HCT116 (cell line): ENCODE measurements around the gene ACSS1. TPM values are rescaled to one million over a fixed set of nuclear protein-coding genes. Genes with fewer than 3 reads are reported as not detected.

Experiments used
- ATAC-seq: fragments of 200-7000 bp; cut with Tn5 transposase; 2 replicates; pipeline ENCODE4 v1.9.1; 2020; ENCODE audit warnings: mild to moderate bottlenecking, moderate library complexity
- BruUV-seq: library from RNA; stranded (reverse); fragments of 400-500 nt; replicated peaks from 2 replicates; lab custom pipeline; 2021; lab: Mats Ljungman, UMichigan
- CTCF ChIA-PET: fragments of 300-600 bp; sonication (Branson Sonifier 250); formaldehyde crosslinking; loops from one replicate; lab custom pipeline; 2021; ENCODE audit warnings: antibody characterized with exemption; lab: Charles Lee
- POLR2A ChIA-PET: fragments of 300-600, 350-600 bp; sonication (Branson Sonifier 250); formaldehyde crosslinking; loops from one replicate; lab custom pipeline; 2021; ENCODE audit warnings: antibody characterized with exemption; lab: Charles Lee
- RAD21 ChIA-PET, 2 experiments: fragments of 300-600 bp; sonication (Branson Sonifier 250); formaldehyde crosslinking; loops; one replicate each; lab custom pipeline; 2023; ENCODE audit warnings: low total read pairs in 2 of 2; ENCODE audit not compliant: uncharacterized antibody in 2 of 2, unreplicated experiment in 2 of 2, low non-redundant PET in 1 of 2; lab: Charles Lee
- DNase-seq: peaks from one replicate; pipeline ENCODE4 v3.0.0-alpha.2; 2010; ENCODE audit warnings: low read depth, low spot score
- H2AFZ ChIP-seq: fragments of 200-600 bp; shearing (Covaris generic), sonication (generic); 2 replicates; pipeline ENCODE4 v1.6.1; 2017; ENCODE audit warnings: low read depth, mixed run types, mixed read lengths, antibody characterized with exemption, low read length; ENCODE audit not compliant: poor library complexity, severe bottlenecking
- H3K27ac ChIP-seq: 2 replicates; pipeline ENCODE4 v1.5.1; 2012; ENCODE audit warnings: low read depth, low read length
- H3K27me3 ChIP-seq: fragments of 200-600 bp; sonication (generic); 2 replicates; pipeline ENCODE4 v1.6.1; 2016; ENCODE audit warnings: mixed run types, low read length, mixed read lengths; ENCODE audit not compliant: insufficient read depth
- H3K36me3 ChIP-seq, 2 experiments: fragments of 200-500 bp in 1 of 2; fragments of 200-600 bp in 1 of 2; sonication (Bioruptor generic) in 1 of 2; sonication (generic) in 1 of 2; 2 replicates each; pipeline versions ENCODE4 v1.5.1 to v1.6.1; 2014 to 2016; ENCODE audit warnings: low read length in 2 of 2, inconsistent platforms in 1 of 2, mixed read lengths in 1 of 2, mixed run types in 1 of 2; ENCODE audit not compliant: insufficient read depth in 2 of 2, control insufficient read depth in 1 of 2
- H3K4me1 ChIP-seq, 2 experiments: fragments of 200-600 bp in 1 of 2; sonication (generic) in 1 of 2; 2 replicates each; pipeline versions ENCODE4 v1.5.1 to v1.6.1; 2012 to 2017; ENCODE audit warnings: low read length in 2 of 2, inconsistent platforms in 1 of 2, mild to moderate bottlenecking in 1 of 2, mixed read lengths in 1 of 2, mixed run types in 1 of 2, moderate library complexity in 1 of 2; ENCODE audit not compliant: insufficient read depth in 2 of 2, control insufficient read depth in 1 of 2
- H3K4me2 ChIP-seq: fragments of 200-600 bp; sonication (generic); 2 replicates; pipeline ENCODE4 v1.6.1; 2017; ENCODE audit warnings: mixed run types, low read length, mixed read lengths
- H3K4me3 ChIP-seq, 2 experiments: fragments of 200-600 bp in 1 of 2; sonication (generic) in 1 of 2; replicated peaks in 1 of 2; 2 replicates each; pipeline ENCODE4 v1.5.1; 2011 to 2016; ENCODE audit warnings: low read length in 2 of 2, control low read depth in 1 of 2, low read depth in 1 of 2, mild to moderate bottlenecking in 1 of 2, mixed read lengths in 1 of 2, mixed run types in 1 of 2
- H3K79me2 ChIP-seq: fragments of 200-600 bp; sonication (generic); 2 replicates; pipeline ENCODE4 v1.6.1; 2017; ENCODE audit warnings: mild to moderate bottlenecking, mixed run types, low read length, moderate library complexity, mixed read lengths; ENCODE audit not compliant: insufficient read depth
- H3K9ac ChIP-seq: fragments of 200-600 bp; sonication (generic); 2 replicates; pipeline ENCODE4 v1.6.1; 2016; ENCODE audit warnings: low read length, mixed read lengths
- H3K9me2 ChIP-seq: fragments of 200-600 bp; sonication (generic), shearing (Covaris generic); 2 replicates; pipeline ENCODE4 v1.6.1; 2017; ENCODE audit warnings: mixed run types, mild to moderate bottlenecking, moderate library complexity; ENCODE audit not compliant: insufficient read depth
- H3K9me3 ChIP-seq, 2 experiments: fragments of 200-500 bp in 1 of 2; fragments of 200-600 bp in 1 of 2; sonication (Bioruptor generic) in 1 of 2; sonication (generic) in 1 of 2; 2 replicates each; pipeline ENCODE4 v1.6.1; 2014 to 2017; ENCODE audit warnings: low read length in 2 of 2, mixed read lengths in 2 of 2, inconsistent platforms in 1 of 2, low read depth in 1 of 2, mild to moderate bottlenecking in 1 of 2, mixed run types in 1 of 2, moderate library complexity in 1 of 2; ENCODE audit not compliant: control insufficient read depth in 1 of 2, insufficient read depth in 1 of 2
- H4K20me1 ChIP-seq: fragments of 200-600 bp; sonication (generic), shearing (Covaris generic); 2 replicates; pipeline ENCODE4 v1.6.1; 2017; ENCODE audit warnings: mixed run types, mild to moderate bottlenecking, moderate library complexity; ENCODE audit not compliant: insufficient read depth
- EGR1 ChIP-seq: IDR thresholded peaks from 2 replicates; pipeline ENCODE4 v1.6.1; 2012; ENCODE audit warnings: low read depth
- ELF1 ChIP-seq: IDR thresholded peaks from 2 replicates; pipeline ENCODE4 v1.6.1; 2012; ENCODE audit warnings: low read depth, borderline replicate concordance
- REST ChIP-seq: IDR thresholded peaks from 2 replicates; pipeline ENCODE4 v1.6.1; 2012; ENCODE audit warnings: low read depth
- YY1 ChIP-seq: IDR thresholded peaks from 2 replicates; pipeline ENCODE4 v1.6.1; 2011; ENCODE audit warnings: low read length, low read depth, moderate library complexity, mild to moderate bottlenecking; ENCODE audit not compliant: insufficient replicate concordance; ENCODE audit errors: extremely low read depth
- ZFX ChIP-seq: fragments of 450-650 bp; IDR thresholded peaks from 2 replicates; pipeline ENCODE4 v1.6.1; 2017
- intact Hi-C: fragments of 100-400 bp; cut with micrococcal nuclease; formaldehyde crosslinking; loops from 2 replicates; pipeline ENCODE4 v1.10.0; 2022
- total RNA-seq: library from RNA; stranded (reverse); gene quantifications from one replicate; pipeline ENCODE4 v1.2.1, GENCODE V29; 2021; ENCODE audit not compliant: unreplicated experiment

Gene ACSS1
- total RNA-seq, 1 experiment from 2014 or later = 0.27 TPM

GRCh38 chr20:25065072-25065624 is 7.2 kb upstream of the ACSS1 start:
- H2AFZ ChIP-seq = no peak overlapping the region
- no peak for DNase-seq
- ChIA-PET CTCF (interaction anchor here (1.2 to 5.4 kb wide), 3 partner anchors 21 to 135 kb away, joined by 4 to 31 read pairs (median 4); no protein-coding TSS in a partner anchor), RAD21 (interaction anchor here (0.8 to 1.0 kb wide), 2 partner anchors 70 to 71 kb away, joined by 3 to 4 read pairs; no protein-coding TSS in a partner anchor), POLR2A (no interaction called here)
- BruUV-seq = no TSS peak
- intact Hi-C loops = loop anchor here (1.0 to 10.0 kb wide), 2 partner anchors 71 to 330 kb away; partner anchors contain the start of gene ABHD12
- H3K4me2 ChIP-seq = no peak overlapping the region
- no peaks in the 10 kb centered on the region for H3K79me2 ChIP-seq
- H3K9ac ChIP-seq = no peak overlapping the region
- no peaks in the 10 kb centered on the region for H3K9me3 ChIP-seq
- H4K20me1 ChIP-seq = no peaks in the 10 kb centered on the region
- TF ChIP-seq ELF1 (no peak), EGR1 (no peak), ZFX (no peak), YY1 (no peak), REST (no peak)
- H3K27ac ChIP-seq = no peak overlapping the region
- H3K9me2 ChIP-seq = no peaks in the 10 kb centered on the region
- ATAC-seq = 0 out of 2 replicates have a peak, but pooled peaks have one; percentile 17
- no peak overlapping the region for H3K4me3 ChIP-seq
- peaks cover 64% of the 10 kb centered on the region for H3K27me3 ChIP-seq
- no peaks in the 10 kb centered on the region for H3K4me1 ChIP-seq
- H3K36me3 ChIP-seq = no peaks in the 10 kb centered on the region
